GM12874 (cell line): ENCODE data around the gene ANO10.

Experiments used
- CTCF ChIP-seq: IDR thresholded peaks from 2 replicates; pipeline ENCODE4 v1.5.1; 2011; ENCODE audit warnings: low read depth, mild to moderate bottlenecking, control low read depth, low read length, moderate library complexity; ENCODE audit not compliant: insufficient read depth

The ANO10 gene

DNA sequence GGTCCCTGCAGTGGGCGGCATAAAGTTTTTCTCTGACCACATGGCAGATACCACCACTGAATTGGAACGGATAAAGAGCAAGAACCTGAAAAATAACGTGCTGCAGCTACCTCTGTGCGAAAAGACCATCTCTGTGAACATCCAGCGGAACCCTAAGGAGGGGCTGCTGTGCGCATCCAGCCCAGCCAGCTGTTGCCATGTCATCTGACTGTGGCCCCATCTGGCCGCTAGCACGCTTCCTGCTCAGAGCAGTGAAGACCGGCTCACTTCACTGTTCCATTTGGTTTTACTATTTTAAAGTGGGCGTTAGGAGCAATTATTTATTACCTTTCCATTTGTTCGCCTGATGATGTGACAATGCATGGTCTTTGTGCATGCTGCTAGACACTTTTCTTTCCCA is 273.5 kb downstream of the ANO10 start:
- no peak for TF ChIP-seq CTCF

DNA sequence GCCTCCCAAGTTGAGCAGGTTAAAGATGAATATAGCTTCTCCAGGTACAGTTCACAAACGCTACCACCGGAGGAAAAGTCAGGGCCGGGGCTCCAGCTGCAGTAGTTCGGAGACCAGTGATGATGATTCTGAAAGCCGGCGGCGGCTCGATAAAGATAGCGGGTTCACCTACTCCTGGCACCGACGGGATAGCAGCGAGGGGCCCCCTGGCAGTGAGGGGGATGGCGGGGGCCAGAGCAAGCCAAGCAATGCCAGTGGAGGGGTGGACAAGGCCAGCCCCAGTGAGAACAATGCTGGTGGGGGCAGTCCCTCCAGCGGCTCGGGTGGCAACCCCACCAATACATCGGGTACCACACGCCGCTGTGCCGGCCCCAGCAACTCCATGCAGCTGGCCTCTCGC is 274.0 kb downstream of the ANO10 start:
- no peak for TF ChIP-seq CTCF

DNA sequence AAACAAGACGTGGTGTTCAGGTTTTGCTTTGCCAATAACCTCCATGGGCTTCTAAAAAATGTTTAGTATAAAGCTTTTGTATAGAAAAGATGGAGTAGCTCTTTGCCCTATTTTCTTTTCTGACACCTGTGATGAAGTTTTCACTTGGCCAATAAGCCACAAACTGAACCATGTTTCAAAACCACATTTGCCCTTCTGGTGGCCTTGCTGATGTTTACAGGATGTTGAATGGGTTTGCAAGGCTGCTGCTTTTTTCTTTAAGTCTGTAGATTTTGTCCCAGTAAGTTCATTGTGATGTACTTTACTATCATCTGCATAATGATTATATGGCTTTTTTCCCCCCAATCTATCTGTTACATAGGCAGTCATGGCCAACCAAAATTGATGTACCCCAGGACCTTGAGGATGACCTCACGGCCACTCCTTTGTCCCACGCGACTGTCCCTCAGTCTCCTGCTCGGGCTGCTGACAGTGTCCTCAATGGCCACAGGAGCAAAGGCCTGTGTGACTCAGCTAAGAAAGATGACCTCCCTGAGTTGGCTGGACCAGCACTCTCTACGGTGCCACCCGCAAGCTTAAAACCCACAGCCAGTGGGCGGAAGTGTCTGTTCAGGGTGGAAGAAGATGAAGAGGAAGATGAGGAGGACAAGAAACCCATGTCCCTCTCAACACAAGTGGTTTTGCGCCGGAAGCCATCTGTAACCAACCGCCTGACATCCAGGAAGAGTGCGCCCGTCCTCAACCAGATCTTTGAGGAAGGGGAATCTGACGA is 274.6 kb downstream of the ANO10 start:
- TF ChIP-seq CTCF, result no peak

DNA sequence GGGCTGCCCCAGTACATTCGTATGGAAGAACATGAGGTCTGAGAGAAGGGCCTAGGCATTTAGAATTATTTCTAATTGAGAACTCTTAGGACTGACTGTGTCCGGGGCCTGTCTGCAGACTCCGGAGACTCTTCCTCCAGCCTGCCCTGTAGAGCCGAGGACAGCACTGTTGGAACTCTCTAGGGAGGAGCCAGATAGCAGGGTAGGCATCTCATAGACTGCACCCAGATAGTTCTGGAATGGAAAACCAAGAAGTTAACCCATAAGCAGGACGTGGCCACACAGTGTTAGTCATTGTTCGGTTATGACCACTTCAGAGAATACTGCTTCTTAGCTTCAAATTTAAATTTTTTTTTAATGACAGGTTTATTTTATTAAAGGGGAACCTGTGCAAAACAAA is 275.9 kb downstream of the ANO10 start:
- no peak for TF ChIP-seq CTCF

DNA sequence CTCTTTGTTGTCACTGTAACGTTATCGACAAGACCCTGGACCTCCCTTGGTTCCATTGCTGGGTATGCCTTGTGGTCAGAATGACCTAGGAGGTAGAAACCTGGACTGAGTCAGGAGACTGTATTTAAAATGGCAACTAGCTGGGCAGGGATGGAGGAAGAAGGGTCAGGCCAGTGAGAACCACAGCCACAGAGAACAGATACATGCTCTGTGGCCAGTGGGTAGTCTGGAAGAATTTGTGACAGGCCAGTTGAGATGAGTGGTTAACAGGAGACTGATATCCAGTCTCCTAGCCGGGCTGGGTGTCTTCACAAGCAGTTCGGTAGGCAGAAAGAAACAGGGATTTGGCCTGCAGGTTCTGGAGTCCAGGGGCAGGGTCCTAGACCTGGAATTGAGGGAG is 276.6 kb downstream of the ANO10 start:
- no peak for TF ChIP-seq CTCF

GRCh38 chr3:43344520-43344919 is 277.3 kb downstream of the ANO10 start:
- TF ChIP-seq CTCF, result no peak

- no peak for TF ChIP-seq CTCF
Measured at GRCh38 chr3:43343815-43344214, 278.0 kb downstream of the ANO10 start.
